NCI-H526 (cell line): Measurements from ENCODE around the gene LRCH1.
A peak's percentile ranks its signal among the peaks of the same experiment; 100 is the strongest.

ENCODE experiments used
- DNase-seq, 2 experiments: peaks; one replicate each; lab custom pipeline; 2025; lab: John Stamatoyannopoulos, UW

The LRCH1 gene

DNA sequence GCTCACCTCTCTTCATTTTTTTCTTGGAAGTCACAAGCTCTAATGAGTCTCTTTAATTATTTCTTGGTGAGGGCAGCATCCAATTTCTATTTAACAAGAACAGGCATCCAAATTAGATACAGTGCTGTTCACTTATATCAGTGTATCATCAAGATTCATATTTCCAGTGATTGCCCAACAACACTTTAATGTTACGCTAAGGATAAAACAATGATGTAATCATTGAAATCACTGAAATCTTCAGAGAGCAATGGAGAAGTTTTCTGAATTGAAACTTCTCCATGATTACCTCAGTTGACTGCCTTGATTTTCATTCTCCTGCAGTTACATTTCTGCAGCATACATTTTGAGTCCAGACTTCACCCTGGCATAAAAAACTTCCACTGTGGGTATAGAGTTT is 17.1 kb upstream of the LRCH1 start:
- no peak for DNase-seq

DNA sequence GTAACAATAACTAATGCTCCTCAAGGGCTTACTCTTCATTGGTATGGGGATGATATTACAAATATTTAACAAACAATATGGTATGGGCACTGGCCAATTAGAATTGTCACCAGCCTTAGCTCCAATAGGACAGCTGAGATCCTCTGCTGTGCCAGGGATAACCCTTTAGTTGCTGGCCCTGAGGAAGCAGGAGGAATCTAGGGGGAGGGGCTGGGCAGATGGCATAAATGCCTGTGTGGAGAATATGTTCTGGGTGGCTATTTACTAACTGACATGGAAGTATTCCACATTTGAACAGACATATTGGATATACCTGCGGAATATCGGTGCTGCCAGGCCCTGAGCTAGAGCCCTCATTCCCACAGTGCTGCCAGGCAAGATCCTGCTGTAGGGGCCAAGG is 16.6 kb upstream of the LRCH1 start:
- peak in 1 of 2 experiments; percentile 26 for DNase-seq

DNA sequence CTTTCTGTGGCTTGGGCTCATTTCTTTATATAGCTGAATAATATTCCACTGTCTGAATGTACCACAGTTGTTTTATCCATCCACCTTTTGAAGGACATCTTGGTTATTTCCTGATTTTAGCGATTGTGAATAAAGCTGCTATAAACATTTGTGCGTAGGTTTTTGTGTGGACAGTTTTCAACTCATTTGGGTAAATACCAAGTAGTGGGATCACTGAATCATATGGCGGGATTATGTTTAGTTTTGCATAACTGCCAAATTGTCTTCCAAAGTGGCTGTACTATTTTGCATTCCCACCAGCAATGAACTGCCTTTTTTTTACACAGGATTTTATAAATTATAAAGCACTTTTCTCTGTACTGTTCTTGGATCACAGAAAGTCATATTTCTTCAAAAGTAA is 13.7 kb upstream of the LRCH1 start:
- peak; percentile 90 to 91 for DNase-seq

DNA sequence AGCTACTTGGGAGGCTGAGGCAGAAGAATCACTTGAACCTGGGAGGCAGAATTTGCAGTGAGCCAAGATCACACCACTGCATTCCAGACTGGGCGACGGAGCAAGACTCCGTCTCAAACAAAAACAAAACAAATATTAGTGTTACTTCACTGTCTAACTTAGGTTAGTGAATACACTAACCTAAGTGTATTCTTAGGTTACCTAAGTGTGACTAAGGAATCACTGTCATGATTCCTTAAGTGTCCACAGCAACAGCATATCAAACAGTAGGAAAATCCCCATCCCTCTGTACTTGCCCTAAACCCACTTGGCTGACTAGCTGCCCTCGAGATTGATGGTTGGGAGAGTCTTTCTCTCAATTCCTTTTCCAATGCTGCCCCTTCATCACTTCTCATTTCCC is 11.8 kb upstream of the LRCH1 start:
- DNase-seq, result no peak

DNA sequence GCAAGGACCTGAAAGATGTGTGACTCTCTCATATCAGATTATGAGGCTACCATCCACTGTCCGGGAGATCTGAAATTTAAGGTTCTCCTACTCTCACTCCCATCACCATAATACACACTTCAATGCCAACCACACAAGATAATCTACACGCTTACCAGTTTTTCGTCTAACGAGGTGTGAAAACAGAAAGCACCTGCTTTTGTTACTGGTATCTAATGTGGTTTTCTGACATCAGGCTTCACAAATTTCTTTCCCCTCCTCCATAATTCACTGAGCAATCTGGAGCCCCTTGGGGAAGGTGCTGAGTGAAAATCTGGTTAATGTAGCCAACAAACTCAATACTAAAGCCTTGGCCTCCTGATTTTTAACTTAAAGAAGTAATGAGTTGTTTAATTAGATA is 10.1 kb upstream of the LRCH1 start:
- no peak for DNase-seq

DNA sequence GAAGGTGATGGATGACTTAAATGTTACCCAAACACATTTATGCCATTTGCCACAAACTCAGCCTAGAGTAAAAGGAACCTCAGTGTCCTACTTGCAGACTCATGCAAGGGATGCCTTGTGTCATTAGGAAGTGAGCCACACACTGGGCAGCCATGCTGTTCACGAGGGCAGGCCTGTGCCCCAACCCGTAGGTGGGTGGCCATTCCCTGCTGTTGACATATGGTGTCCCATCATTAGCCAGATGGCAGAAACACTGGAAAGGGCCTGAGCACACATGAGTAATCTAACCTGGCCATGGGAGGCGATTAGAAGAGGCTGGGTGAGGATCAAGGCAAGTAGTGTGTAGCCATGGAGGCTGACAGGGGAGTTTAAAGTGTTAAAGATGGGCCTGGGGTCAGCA is 9.7 kb upstream of the LRCH1 start:
- DNase-seq, result no peak

DNA sequence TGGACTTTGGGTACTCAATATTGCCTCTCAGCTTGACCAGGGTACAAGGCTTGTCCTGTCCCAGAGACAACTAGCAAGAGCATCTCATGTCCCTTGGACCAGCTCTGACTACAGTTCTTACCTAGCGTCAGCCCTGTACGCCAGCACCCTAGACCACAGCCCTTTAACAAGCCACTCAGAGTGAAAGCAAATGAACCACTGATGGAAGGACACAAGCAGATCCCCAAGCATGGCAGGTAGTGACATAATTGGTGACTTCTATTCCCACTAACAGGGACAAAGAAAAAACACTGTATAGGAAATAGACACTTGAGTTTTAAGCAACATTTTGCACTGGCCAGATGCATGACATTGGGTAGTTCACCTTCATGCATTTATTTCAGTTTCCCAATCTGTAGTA is 8.8 kb upstream of the LRCH1 start:
- no peak for DNase-seq

DNA sequence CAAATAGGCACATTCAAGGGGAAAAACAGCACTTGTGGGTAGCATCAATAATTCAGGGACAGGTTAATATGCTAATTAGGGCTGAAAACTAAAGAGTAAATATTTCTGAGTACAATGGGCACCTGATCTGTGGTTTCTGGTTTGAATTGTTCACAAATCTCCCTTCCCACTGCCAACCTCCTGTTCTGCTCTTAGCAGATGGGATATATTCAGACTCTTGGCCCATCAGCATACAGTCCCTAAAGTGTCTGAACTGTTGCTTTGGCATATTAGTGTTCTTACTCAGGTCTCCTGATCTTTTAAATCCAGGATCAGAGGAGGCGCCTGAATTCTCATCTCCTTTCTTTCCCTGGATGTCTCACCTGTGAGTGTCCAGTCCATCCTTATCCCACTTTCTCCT is 8.2 kb upstream of the LRCH1 start:
- DNase-seq, result peak; percentile 16 to 19

DNA sequence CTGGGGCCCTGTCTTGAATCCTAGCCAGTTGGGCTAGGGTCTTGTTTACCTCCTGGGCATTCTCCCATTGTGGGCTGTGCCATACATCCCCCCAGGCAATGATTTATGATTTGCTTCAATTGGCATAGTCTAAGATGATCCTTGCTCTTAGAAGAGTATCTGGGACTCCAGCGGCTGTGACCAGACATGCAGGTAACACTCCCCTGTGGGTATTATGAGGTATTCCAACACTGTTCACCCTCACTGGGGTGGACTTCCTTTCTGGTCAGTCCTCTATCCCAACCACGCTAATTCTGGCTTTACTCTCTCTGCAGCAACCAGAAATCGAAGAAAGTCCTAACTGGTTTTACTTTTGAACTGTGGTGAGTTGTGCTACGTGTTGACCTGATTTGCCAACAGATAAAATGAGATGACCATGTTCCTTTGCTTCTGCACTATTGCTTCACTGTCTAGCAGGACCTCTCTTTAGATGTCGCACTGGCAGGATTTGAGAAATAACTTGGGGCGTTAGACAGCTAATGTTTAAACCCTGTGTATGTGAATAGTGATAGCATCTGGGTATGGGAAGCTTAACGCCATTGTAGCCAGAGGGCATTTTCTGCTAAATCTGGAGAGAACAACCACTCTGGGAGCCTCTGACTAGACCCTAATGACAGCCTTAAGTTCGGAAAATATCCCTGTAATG is 6.7 kb upstream of the LRCH1 start:
- DNase-seq, result no peak

DNA sequence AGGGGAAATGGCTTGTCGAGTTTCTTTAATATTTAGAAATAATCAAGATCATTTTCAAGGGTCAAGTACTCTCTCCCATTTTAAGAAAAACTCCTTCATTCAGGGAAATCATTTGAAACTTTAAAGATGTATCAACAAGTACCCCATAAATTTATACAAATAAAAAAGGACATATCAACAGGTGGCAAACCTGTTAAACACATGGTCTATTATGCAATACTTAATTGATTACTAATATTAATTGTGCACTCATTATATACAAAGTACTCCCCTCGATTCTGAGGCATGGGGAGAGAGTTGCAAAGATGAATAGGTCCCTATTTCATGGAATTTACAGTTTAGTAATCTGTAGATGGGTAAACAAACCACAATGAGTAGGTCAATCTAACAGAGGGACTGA is 2.1 kb upstream of the LRCH1 start:
- DNase-seq, result no peak

DNA sequence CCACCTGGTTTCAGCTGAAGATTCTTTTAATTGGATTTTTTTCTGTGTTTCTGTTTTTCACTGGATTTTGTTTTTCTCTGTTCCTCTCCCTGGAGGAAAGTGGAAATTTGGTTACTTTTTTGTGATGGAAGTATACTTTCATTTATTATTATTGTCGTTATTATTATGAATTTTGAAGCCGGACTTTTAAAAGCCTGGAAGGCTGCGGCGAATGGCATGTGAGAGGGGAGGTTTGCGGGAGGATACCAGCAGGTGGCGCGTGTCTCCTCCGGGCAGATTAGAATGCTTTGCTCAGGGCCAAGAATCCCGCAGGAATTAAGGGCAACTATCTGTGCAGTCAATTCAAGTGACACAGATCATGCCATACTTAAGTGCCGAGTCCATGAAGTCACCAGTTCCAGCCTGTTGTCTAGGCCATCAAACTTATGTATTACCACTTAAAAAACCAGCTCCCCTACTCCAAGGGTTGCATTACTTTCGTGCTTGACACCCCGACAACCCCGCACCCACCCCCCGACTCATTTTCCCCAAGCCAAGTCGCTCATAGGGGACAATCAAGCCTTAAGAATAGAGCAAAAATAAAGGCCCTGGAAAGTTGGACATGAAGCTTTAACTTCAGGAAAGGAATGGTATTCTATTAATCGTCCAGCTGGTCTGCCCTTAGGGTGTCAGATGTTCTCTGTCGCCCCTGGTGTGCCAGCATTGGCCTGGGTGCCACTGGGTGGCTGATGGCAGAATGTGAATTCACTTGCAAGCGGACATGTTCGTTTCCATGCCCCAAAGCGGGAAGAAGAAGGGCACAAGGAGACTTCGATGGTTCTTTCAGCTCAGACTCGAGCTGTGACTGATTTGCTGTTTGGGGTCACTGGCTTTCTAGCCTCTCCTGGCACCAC is 1.3 kb upstream of the LRCH1 start:
- DNase-seq, result peak; percentile 59 to 95

DNA sequence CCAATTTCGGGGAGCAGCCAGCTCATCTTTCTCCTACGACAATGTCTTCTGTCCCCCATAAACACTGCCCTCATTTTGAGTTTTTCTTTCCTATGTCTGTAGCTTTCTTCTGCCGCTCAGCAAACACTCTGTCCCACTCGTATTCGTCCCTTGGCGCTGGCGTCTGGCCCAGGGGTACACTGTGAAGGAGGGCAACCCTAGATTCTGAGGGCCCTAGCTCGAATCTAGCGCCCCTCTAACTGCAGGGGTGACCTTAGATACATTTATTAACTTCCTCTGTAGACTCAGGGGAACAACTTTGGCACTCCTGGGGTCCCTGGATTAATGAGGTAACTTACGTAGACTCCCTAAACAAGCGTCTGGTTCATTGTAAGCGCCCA is 677 bp upstream of the LRCH1 start:
- DNase-seq, result peak in 1 of 2 experiments; percentile 61

DNA sequence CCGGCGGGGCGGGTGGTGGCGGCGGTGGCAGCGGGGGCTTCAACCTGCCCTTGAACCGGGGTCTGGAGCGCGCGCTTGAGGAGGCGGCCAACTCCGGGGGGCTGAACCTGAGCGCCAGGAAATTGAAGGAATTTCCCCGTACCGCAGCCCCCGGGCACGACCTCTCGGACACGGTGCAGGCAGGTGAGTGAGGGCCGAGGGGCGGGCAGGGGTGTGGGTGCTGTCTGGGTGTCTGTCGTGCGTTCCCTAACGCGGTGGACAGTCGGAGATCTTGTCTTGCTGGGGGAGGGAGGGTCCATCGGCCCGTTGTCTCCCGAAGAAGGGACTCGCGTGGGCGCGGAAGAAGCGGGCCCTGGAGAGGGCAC is 533 bp downstream of the LRCH1 start:
- peak in 1 of 2 experiments; percentile 69 for DNase-seq

DNA sequence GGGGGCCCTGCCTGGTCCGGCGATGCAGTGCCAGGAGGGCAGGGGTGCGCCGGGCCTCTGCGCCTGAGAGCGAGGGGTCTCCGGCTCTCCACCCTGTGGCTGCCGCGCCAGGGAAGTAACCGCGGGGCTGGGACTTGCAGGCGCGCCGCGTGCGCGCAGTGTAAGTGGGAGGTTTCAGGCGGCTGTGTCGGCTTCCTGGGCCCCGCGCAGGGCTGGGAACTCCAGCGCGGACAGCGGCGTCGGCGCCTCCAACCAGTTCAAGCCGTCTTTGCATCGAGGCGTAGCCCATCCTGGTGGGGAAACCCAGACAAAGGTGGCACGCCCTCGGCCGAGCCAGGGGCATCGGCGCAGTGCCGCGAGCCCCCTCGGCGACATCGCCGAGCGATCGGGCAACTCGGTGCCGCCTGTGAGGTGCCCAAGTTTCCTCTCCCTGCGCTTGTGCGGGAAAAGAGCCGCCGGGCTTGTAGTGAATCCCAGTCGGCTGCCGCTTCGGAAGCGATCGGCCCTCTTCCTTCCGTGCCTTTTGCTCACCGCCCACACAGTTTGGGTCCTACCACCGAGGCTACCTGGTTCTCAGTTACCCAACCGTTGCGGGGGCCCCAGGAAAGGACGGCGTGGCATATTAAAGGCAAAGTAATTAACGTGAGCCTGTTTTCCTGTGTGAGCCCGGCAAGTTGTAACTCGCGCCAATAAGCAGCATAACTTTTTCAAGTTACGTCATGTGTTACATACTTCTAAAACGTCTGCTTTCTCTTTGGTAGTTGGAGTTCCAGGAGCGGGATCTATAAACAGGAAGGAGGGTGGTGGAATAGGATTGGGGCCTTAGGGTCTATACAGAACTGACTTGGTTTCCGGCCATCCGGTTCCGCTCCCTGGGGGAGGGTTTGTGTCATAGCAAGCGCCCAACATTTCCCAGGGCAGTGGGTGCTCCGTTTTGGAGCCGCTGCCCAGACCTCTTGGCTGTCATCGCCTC is 1.2 kb downstream of the LRCH1 start:
- DNase-seq, result peak; percentile 74 to 87

DNA sequence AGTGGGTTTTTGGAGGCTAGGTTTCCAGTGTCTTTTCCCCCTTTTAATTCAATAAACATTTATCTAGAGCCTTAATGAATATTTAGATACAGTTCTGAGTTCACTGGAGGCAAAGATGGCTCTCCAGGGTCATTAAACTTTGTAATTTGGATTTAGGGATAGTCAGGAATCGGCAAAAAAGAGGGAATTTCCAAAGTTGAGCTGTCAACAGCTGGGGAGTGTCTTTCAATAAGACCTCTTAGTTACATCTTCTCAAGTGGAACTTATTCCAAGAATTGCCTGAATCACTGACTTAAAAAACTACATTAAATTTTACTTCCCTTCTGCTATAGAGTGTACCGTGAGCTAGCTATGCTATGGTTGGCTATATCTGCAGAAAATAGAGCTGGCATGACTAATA is 2.0 kb downstream of the LRCH1 start:
- DNase-seq, result no peak

DNA sequence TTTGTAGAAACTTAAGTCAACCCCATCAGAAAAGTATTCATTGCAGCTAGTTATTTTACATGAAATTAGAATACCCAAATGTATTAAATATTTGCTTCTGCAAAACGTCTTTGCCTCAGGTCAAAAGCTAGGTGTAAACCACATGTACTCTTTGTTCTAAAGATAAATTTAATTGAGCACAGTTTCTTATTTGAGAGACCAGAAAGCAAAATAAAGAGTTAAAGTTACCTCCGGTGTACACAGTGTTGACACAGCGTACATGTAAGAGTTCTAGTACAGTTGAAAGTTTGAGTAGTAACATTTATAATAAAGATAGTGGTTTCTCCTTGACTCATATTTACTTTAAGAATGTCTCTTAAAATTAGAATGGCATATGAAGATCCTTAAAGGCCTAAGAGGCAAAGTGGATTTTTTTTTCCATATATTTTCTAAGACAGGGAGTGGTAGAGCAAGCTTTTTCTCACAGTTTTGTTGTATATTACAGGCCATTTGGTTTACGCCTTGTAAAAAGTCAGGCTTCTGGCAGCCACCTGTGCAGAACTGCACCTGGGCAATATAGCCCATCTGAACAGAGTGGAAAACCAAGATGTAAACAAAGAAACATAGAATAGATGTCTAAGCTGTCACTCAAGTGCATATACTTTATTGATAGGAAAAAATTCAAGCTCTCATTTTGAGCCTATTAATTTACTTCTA is 2.9 kb downstream of the LRCH1 start:
- DNase-seq, result peak; percentile 63 to 73

DNA sequence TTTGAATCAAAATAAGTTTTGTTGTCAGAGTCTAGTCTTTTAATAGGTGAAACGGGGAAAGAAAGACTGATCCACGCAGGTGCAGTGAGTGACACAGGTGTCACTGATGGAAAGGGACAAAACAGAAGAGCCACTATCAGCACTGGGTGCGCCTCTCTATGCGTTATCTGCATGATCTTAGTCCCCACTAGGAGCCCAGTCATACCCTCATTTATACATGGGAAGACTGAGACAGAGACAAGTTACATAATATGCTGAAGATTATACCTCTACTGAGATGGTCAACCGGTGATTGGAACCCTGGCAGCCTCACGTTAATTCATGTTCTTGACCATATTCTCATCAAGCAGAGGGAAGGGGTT is 3.4 kb downstream of the LRCH1 start:
- peak; percentile 19 to 31 for DNase-seq

DNA sequence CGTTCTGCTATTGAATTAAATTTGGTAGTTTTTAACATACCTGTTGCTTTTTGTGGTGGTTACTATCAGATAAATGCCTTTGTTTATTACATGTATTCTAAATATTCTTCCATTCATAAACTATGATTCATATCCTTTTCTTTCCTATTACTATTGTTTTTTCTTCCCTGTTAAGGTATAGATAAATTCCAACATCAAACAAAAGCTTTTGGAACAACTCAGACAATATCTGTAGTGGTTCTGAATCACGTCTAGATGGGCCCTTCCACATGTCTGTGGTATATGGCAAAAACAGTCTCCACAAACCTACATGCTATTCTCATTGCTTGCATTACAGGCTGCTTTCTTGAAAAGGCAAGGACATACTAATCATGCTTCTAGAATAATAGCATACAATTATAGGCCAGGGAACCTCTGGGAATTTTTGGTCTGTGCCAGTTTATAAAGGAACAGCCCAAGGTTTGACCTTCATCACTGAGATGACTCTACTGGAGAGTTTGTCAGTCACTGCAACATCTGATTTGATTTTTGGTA is 6.4 kb downstream of the LRCH1 start:
- no peak for DNase-seq

DNA sequence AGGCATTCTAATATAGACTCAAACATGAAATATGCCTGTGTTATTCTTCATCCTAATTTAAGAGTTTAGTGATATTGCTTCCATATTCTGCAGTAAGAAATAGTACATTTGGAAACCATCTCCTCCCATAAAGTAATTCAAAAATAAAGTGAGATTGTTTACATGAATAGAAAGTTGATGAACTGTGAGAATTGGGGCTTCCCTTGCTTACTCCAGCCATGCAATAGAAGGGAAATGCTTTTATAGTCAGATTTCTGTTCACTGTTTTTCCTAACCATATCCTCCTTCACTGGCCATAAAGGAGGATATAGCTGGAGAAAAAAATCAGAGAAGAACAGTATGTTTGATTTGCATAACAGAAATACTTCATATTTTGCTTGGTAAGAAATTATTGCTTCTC is 7.8 kb downstream of the LRCH1 start:
- peak in 1 of 2 experiments; percentile 41 for DNase-seq

DNA sequence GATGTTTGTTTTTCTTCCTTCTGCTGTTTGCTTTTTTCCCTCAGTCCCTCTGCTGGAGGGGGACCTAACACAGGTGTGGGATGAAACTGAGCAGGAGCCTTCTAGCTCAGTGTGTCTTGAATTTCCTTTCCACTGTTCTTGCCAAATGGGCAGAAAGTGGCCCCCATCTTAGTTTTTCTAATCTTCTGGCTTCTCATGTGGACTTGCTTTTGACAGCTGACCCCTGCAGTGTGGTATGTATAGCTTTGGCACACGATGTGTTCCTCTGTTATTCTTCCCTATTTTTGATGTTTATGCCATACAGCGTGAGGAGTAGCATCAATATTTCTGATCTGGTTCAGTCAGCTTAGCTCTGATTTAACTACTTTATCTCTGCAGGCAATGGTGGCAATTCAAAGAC is 8.3 kb downstream of the LRCH1 start:
- DNase-seq, result no peak

DNA sequence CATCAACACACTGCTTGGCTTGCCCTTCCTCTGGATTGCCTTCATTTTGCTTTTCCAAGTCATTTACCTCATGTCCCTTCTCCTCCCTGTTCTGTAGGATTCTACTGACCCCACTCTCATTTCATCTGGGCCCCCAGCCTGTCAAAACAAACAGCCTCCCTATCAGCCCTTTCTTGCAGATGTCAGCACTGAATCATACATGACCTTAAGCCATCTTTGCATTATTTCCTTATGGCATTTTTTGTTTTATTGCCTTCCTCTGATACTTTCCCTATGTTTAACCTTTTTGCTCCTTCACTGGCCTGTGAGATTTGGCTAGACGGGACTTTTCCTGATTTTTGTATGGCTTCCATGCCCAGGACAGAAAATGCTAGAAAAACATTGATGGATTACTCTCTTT is 8.7 kb downstream of the LRCH1 start:
- no peak for DNase-seq

DNA sequence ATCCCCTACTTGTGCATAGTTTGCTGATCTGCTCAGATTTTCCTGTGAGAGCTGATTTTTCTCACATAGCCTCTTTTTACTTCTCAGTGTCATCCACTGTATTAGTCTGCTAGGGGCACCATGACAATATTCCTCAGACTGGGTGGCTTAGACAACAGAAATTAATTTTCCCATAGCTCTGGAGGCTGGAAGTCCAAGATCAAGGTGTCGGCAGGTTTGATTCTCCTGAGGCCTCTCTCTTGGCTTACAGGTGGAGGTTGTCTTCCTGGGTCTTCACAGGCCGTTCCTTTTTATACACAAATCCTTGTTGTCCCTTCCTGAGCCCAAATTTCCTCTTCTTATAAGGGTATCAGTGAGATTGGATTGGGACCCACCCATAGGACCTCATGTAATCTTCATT is 9.2 kb downstream of the LRCH1 start:
- no peak for DNase-seq
